ENCODE data around the gene AHRR. TPM values are rescaled to one million over a fixed set of nuclear protein-coding genes. Genes with fewer than 3 reads are reported as not detected.

Gene AHRR
- total RNA-seq, 2 donors from 2014 or later, result 0.26 to 0.33 TPM

DNA sequence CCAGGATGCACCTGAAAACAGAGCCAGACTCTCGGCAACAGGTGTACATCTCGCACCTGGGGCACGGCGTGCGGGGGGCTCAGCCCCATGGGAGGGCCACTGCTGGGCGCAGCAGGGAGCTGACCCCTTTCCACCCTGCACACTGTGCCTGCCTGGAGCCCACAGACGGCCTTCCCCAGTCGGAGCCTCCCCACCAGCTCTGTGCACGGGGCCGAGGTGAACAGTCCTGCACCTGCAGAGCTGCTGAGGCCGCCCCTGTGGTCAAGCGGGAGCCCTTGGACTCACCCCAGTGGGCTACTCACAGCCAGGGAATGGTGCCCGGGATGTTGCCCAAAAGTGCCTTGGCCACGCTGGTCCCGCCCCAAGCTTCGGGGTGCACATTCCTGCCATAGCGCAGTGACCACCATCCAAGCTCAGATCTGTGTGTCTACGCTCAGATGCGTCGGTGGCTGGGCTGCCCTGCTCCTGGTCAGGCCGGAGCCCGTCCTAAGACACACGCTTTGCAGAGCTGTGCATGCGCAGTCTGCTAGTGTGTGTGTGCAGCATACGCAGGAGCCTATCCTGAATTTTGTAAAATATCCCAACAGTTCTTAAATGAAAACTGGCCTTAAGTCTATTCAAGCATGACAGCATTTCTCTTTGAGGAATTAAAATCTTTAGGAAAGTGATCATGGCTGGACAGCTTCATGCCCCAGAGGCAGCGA is 113.1 kb downstream of the AHRR start:
- no peaks in the 10 kb centered on the region for H3K36me3 ChIP-seq (replicated peaks in 1 of 2; ENCODE audit: insufficient read depth in 1 of 2, low read depth in 2 of 2)
- DNase-seq (no peak), ATAC-seq (no peak)
- intact Hi-C loops (cut with DNase I), result no loop called here
- TF ChIP-seq POLR2A (IDR thresholded peaks at IDR 0.05) (no peak), CTCF (IDR thresholded peaks at IDR 0.05) (no peak)
- no peaks in the 10 kb centered on the region for H3K4me1 ChIP-seq
- H3K27me3 ChIP-seq, result no peaks in the 10 kb centered on the region
- 65 to 78% methylated on average over 22 to 26 of the region's 26 CpGs for WGBS, 2 donors
- no peaks in the 10 kb centered on the region for H3K9me3 ChIP-seq
- no peak overlapping the region for H3K4me3 ChIP-seq
- H3K27ac ChIP-seq, result no peak overlapping the region

- intact Hi-C loops (cut with DNase I), result no loop called here
- WGBS, 2 donors, result 66 to 73% methylated on average over 24 to 27 of the region's 27 CpGs
Observed at GRCh38 chr5:435156-435790, 113.8 kb downstream of the AHRR start.

GRCh38 chr5:435961-436640 is 114.6 kb downstream of the AHRR start:
- DNase-seq (no peak), ATAC-seq (no peak)
- Histone ChIP-seq H3K4me3 (no peak overlapping the region), H3K27ac (no peak overlapping the region), H3K27me3 (no peaks in the 10 kb centered on the region), H3K9me3 (no peaks in the 10 kb centered on the region), H3K4me1 (no peaks in the 10 kb centered on the region), H3K36me3 (replicated peaks in 1 of 2; ENCODE audit: insufficient read depth in 1 of 2, low read depth in 2 of 2) (no peaks in the 10 kb centered on the region)
- intact Hi-C loops (cut with DNase I), result no loop called here
- 58 to 66% methylated on average over 9 to 15 of the region's 18 CpGs for WGBS, 2 donors
- TF ChIP-seq POLR2A (IDR thresholded peaks at IDR 0.05), result no peak
- peak in 3 of 7 experiments; percentile 7 to 19 (median 15) for TF ChIP-seq CTCF (IDR thresholded peaks at IDR 0.05)

More at GRCh38 chr5:435156-435790, 113.8 kb downstream of the AHRR start:
- H3K27ac ChIP-seq, result no peak overlapping the region
- DNase-seq (no peak), ATAC-seq (no peak)
- H3K9me3 ChIP-seq, result no peaks in the 10 kb centered on the region
- H3K4me3 ChIP-seq, result no peak overlapping the region
- no peaks in the 10 kb centered on the region for H3K27me3 ChIP-seq
- H3K36me3 ChIP-seq (replicated peaks in 1 of 2; ENCODE audit: insufficient read depth in 1 of 2, low read depth in 2 of 2), result no peaks in the 10 kb centered on the region
- TF ChIP-seq CTCF (IDR thresholded peaks at IDR 0.05) (no peak), POLR2A (IDR thresholded peaks at IDR 0.05) (no peak)
- no peaks in the 10 kb centered on the region for H3K4me1 ChIP-seq

GRCh38 chr5:436641-436975 is 115.1 kb downstream of the AHRR start:
- H3K9me3 ChIP-seq, result no peaks in the 10 kb centered on the region
- TF ChIP-seq CTCF (IDR thresholded peaks at IDR 0.05) (no peak), POLR2A (IDR thresholded peaks at IDR 0.05) (no peak)
- 39 to 46% methylated on average over 3 to 5 of the region's 5 CpGs for WGBS, 2 donors

More at GRCh38 chr5:436641-436975, 115.1 kb downstream of the AHRR start:
- H3K27ac ChIP-seq, result no peak overlapping the region
- no peaks in the 10 kb centered on the region for H3K36me3 ChIP-seq (replicated peaks in 1 of 2; ENCODE audit: insufficient read depth in 1 of 2, low read depth in 2 of 2)
- intact Hi-C loops (cut with DNase I), result no loop called here
- DNase-seq (no peak), ATAC-seq (no peak)
- no peaks in the 10 kb centered on the region for H3K4me1 ChIP-seq
- no peak overlapping the region for H3K4me3 ChIP-seq
- H3K27me3 ChIP-seq, result no peaks in the 10 kb centered on the region
